GM04504 (cell line): ENCODE data around the gene CA4.
"Not testable (repeated sequence)": the region's sequence is repeated elsewhere in the genome, so short reads cannot be mapped to it uniquely, and the experiment has no call there.

Experiments
- DNase-seq: peaks from one replicate; pipeline ENCODE4 v3.0.0-alpha.2; 2012; ENCODE audit warnings: low read depth

The CA4 gene

DNA sequence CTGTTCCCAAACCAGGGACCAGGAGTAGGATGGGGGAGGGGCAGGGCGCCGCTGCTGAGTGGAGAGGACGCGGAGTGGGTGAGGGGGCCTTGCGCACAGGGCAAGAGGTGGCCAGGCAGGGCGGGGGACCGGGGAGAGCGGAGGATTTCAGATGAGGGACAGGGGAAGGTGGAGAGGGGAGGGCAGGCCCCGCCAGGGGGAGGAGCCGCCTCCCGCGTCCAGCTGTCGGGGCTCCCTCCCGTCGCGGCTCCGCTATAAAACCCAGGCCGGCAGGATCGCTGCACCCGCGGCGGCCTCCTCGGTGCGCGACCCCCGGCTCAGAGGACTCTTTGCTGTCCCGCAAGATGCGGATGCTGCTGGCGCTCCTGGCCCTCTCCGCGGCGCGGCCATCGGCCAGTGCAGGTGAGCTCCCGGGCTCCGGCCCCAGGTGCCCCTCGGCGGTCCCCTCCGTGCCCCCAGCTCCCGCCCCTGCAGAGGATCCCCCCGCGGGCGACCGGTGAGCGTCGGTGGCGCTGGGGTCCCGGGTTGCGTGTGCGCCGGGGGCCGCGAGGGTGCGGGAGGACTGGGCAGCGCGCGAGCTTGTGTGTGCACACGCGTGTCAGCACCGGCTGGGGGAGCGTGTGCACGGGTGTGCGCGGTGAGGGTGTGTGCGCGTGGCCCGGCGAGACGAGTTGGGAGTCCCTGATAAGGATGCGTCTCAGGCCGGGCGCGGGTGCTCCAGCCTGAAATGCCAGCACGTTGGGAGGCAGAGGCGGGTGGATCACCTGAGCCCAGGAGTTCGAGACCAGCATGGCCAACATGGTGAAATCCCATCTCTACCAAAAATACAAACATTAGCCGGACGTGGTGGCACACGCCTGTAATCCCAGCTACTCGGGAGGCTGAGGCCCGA lies at the start of gene CA4:
Gene CA4 (plus strand): TSS at position 283 of the 892 bp plus-strand sequence. CDS start 62 bp downstream, at position 345.
- DNase-seq = no peak

DNA sequence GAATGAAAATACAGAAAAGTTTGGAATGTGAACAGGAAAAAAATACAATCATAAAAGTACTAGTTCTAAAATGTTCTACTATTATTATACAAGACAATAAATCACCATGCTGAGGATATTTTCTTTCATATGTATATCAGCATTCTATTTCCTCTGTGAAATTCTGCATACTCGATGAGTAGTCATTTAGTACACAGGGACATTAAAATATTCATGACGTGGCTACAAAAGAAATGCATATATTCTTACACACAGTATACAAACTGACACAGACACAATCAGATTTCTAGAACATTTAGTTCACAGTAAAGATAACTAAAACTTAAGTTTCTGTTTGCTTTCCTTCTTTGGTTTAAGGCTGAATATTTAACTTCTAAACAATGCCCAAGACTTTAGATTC lies 49.2 kb upstream of the CA4 start:
- DNase-seq = not testable (repeated sequence)

- not testable (repeated sequence) for DNase-seq
These were observed 47.6 kb upstream of the CA4 start for GRCh38 chr17:60102015-60102631.

GRCh38 chr17:60102632-60103096 lies 47.1 kb upstream of the CA4 start:
- no peak for DNase-seq

GRCh38 chr17:60103957-60104356 lies 45.8 kb upstream of the CA4 start:
- DNase-seq = no peak

DNA sequence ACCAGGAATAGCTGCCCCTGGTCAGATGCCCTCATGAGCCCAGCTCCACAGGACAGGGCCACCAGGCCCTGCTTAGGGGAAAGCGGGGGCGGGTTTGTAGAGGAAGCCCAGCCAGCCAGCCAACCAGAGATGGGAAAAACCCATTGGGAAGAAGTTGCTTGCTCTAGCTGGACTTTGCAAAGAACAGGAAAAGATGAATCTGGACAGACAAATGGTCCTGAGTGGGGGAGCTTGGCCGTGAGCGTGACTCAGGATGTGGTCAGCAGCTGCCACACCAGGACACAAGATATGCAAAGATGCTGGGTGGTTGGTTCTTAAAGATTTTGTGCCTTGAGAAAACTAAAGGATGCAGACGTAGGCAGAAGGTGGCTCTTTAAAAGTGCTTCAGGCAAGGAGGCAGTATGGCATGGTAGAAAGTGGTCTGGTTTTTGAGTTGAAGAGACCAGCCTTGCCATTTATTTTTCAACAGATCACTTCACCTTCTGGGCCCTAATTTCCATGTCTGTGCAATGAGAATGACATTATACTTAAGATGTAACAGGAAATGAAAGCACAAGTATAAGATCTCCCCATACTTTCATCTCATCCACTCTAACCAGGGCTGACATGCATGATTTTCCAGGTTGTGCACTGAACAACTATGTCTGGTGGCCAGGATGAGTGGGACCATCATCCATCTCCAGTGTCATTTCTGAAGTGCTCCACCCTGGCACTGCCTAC lies 43.3 kb upstream of the CA4 start:
- no peak for DNase-seq

- DNase-seq = no peak
These were observed 42.1 kb upstream of the CA4 start for GRCh38 chr17:60107526-60108257.

GRCh38 chr17:60108309-60108708 lies 41.5 kb upstream of the CA4 start:
- DNase-seq = not testable (repeated sequence)

DNA sequence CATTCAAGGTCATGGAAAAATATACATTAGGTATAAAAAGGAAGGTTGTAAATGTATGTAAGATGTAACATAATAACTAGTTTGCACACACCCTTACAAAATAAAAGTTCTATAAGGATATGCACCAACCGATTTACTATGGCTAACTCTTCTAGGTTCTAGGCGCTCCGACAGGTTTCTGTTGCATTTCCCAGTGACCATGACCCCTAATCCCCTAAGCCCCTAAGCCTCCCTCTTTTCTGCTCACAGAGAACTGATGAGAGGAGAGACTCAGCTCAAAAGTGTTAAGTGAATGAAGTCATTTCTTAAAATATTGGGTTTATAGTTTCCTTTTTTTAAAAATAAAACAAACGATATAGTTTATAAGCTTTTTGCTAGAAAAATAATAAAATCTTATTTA lies 41.1 kb upstream of the CA4 start:
- DNase-seq = no peak

DNA sequence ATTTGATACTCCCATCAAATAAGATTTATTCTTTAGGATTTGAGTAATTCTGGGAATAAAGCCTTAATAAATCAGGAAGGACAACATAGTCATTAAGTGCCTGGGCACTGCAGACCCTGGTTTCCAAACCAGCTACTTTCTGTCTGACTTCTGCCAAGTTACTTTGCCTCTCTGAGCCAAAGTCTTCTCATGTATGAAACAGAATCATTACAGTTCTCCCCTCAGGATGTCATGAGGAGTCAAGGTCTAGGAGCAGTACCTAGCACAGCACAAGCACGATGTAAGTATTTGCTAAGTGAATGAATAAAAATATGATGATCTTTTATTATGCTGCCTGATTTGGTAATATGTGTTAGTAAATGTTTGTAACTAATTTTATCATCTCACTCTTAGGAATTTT lies 40.6 kb upstream of the CA4 start:
- no peak for DNase-seq

DNA sequence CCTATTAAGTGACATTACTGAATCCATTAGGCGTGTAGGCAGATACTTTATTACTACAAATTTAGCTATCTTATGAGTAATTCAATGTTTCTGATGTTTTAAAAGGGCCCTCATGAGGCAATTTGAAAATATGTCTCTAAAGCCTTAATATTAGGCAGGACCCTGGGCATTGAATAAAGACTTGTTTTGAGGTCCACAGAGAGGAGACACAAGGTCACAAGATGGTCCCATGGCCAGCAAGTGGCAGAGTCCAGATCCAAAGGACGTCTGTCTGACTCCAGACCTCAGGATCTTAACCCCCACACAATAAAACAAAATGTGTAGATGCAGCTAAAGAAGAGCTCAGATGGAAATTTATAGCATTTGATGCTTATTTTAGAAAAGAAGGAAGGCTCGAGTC lies 39.2 kb upstream of the CA4 start:
- no peak for DNase-seq

GRCh38 chr17:60111661-60112060 lies 38.1 kb upstream of the CA4 start:
- not testable (repeated sequence) for DNase-seq

- not testable (repeated sequence) for DNase-seq
These were observed 34.4 kb upstream of the CA4 start for GRCh38 chr17:60115364-60115763.

- DNase-seq = not testable (repeated sequence)
These were observed 33.6 kb upstream of the CA4 start for GRCh38 chr17:60116196-60116595.

DNA sequence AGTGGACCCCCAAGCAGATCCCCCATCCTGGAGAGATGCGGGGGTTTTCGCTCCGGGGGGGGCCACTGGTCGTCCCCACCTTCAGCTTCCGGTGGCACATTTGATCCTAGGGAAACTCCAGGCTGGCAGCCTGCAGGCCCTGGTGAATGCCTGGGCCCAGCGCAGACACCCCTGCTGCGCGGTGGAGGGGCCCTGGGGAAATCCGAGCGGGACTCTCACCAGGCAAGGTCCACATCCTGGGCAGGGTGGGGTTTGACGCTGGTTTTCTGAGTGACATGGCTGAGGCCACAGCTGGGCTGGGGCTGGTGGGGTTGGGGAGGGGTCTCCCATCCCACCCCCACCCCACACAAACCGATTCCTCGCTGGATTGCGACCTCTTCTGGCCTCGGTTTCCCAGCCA lies 30.6 kb upstream of the CA4 start:
- DNase-seq = not testable (repeated sequence)

DNA sequence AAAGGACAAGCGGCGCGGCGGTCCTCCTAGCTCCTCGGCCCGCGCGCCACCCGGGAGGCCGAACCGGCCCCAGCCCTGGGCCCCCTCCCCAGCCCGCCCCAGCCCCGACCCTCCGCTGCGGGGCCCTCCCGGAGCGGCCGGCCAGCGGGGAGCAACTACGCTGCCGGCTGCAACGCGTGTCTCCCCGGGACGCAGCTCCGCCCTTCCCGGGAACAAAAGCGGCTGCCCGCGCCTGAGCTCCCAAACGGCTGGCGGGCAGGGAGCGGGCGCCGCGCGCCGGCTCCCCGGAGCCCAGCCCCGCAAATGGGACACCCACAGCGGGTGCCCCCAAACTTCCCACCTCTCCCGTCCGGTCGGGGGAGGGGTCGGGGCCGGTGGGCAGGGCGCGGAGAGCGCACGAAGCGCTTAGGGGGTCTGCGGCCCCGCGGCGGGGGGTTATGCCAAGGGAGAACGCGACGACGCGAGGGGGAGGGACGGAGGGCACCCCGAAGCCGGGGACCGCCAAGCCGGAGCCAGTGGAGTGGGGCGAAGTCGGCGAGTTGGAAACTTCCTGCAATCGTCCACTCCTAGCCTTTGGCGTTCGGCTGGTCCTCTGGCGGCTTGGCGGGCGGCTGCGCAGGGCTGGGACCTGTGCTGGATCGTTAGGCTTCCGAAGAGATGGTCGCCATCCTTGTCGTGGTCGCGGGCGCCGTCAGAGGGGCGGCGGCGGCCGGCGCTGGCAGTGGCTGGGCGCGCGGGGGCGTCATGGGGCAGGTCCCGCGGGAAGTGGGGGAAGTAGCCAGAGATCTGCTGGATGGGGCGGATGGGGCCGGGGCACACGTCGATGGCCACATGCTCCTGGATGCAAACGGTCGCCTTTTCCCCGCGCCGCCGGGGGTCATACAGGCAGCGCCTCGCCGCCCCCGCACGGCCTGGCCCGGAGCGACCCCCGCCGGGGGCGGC lies 29.7 kb upstream of the CA4 start:
- DNase-seq = not testable (repeated sequence)

DNA sequence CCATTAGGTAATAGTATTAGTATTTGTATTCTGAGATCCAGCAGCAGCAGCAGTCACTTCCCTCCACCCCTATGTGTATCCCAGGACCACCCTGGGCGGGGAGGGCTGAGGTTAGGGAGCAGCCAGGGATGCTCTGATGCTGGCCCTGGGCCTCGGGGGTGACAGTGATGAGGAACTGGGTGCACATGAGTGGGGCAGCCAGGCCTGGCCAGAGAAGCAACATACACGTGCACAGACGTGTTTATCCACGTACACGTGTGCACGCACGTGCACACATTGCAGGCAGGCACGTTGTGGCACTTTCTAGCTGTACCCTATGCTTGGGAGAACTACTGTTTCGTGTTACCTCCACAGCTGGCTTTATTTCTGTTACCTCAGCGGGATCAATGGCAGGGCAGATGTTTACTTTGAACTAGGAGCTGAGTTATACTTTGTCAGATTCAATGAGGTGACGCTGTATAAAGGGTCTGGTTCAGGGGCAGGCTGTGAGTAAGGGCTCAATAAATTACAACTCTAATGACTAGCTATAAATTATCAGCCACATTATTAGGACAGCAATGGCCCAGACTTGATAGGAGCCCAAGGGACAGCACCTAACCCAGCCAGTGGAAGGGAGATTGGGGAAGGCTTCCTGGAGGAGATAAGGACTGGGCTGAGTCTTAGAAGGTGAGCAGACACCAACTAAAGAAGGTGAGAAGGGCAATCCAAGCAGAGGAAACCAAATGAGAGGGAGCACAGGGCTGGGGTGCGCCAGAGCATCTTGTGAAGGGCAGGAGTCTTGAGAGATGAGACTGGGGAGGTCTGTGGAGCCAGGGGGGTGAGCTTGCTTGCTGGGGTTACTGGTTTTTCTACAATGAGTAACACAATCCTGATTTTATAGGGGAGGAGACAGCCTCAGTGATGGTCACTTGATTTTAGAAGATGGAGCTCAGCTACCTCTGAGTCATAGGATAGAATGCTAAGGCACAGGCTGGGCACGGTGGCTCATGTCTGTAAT lies 22.4 kb upstream of the CA4 start:
- no peak for DNase-seq

DNA sequence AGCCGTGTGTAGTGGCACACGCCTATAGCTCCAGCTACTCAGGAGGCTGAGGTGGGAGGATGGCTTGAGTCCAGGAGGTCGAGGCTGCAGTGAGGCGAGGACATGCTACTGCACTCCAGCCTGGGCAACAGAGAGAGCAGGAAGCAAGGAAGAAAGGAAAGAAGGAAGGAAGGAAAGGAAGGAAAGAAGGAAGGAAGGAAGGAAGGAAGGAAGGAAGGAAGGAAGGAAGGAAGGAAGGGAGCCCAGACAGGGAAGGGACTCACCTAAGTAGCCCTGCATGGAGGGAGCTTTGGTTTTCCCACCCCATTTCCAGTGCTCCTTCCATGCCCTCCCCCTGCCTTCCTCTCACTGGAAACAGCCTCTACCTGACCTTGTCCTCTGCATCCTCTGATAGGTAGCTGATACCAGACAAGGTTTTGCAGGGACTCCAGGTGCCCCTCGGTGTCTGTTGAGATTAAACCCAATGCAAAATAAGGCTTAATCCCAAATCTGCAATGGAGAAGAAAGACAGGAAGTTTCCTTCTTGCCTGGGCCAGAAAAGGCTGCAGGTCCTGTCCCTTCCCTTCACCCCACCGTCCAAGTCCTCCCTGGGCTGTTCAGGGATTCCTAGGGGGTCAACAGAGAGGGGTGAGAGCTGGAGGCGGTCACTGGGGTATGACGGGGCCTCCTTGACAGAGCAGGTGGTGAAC lies 21.5 kb upstream of the CA4 start:
- DNase-seq = no peak

- no peak for DNase-seq
These were observed 20.6 kb upstream of the CA4 start for GRCh38 chr17:60129164-60129563.
